Ishikawa (cell line): Measurements from ENCODE around the gene HMMR.

Source experiments
- CEBPB ChIP-seq: IDR thresholded peaks from 2 replicates; pipeline ENCODE4 v1.6.1; 2012
- EP300 ChIP-seq: IDR thresholded peaks from 2 replicates; pipeline ENCODE4 v1.6.1; 2012; ENCODE audit warnings: borderline replicate concordance
- YY1 ChIP-seq: IDR thresholded peaks from 2 replicates; pipeline ENCODE4 v1.6.1; 2012; ENCODE audit warnings: low read depth

GRCh38 chr5:163497315-163497714 is 36.9 kb downstream of the HMMR start:
- no peak for TF ChIP-seq CEBPB
- TF ChIP-seq YY1 = no peak
- TF ChIP-seq EP300 = no peak
